MCF 10A (cell line): ENCODE results near the gene MORN3. TPM values are rescaled to one million over a fixed set of nuclear protein-coding genes. Genes with fewer than 3 reads are reported as not detected.

Experiments
- BruUV-seq: library from RNA; stranded (reverse); fragments of 400-500 nt; replicated peaks from 2 replicates; lab custom pipeline; 2021; lab: Mats Ljungman, UMichigan
- CTCF ChIA-PET: fragments of 300-600 bp; sonication (Branson Sonifier 250); formaldehyde crosslinking; extraction: SDS; loops from one replicate; lab custom pipeline; 2021; ENCODE audit warnings: antibody characterized with exemption, inconsistent platforms; lab: Yijun Ruan, JAX
- POLR2A ChIA-PET: fragments of 300-600, 350-650 bp; sonication (Branson Sonifier 250); formaldehyde crosslinking; extraction: SDS; loops from one replicate; lab custom pipeline; 2020; ENCODE audit warnings: antibody characterized with exemption, inconsistent platforms; lab: Yijun Ruan, JAX
- DNase-seq: peaks from one replicate; pipeline ENCODE4 v3.0.0-alpha.2; 2018; ENCODE audit not compliant: unreplicated experiment
- H3K27ac Mint-ChIP-seq: one replicate; pipeline ENCODE4 v1.8.0; 2022; ENCODE audit warnings: mild to moderate bottlenecking, low read depth, mixed read lengths; ENCODE audit not compliant: unreplicated experiment
- H3K27me3 Mint-ChIP-seq: one replicate; pipeline ENCODE4 v1.8.0; 2022; ENCODE audit warnings: mixed read lengths; ENCODE audit not compliant: insufficient read depth, unreplicated experiment
- H3K36me3 Mint-ChIP-seq: one replicate; pipeline ENCODE4 v1.8.0; 2022; ENCODE audit warnings: mild to moderate bottlenecking, moderate library complexity, mixed read lengths; ENCODE audit not compliant: insufficient read depth, unreplicated experiment
- H3K4me1 Mint-ChIP-seq: one replicate; pipeline ENCODE4 v1.8.0; 2022; ENCODE audit warnings: mixed read lengths; ENCODE audit not compliant: insufficient read depth, unreplicated experiment
- H3K4me3 Mint-ChIP-seq: one replicate; pipeline ENCODE4 v1.8.0; 2022; ENCODE audit warnings: mild to moderate bottlenecking, moderate library complexity, mixed read lengths; ENCODE audit not compliant: unreplicated experiment
- H3K9me3 Mint-ChIP-seq: one replicate; pipeline ENCODE4 v1.8.0; 2022; ENCODE audit warnings: mixed read lengths; ENCODE audit not compliant: unreplicated experiment
- CTCF ChIP-seq: fragments of 200-600 bp; IDR thresholded peaks from one replicate; pipeline ENCODE4 v1.8.0; 2022; ENCODE audit warnings: antibody characterized with exemption, mild to moderate bottlenecking; ENCODE audit not compliant: unreplicated experiment
- intact Hi-C: fragments of 100-400 bp; cut with micrococcal nuclease; formaldehyde crosslinking; loops from 2 replicates; pipeline ENCODE4 v1.14.1; 2022
- total RNA-seq: library from RNA; stranded (reverse); gene quantifications from 2 replicates; pipeline ENCODE4 v1.2.3, GENCODE V29; 2022

MORN3 gene
- total RNA-seq, 1 experiment from 2014 or later = 0.35 TPM

GRCh38 chr12:121618659-121619233 lies 50.7 kb downstream of the MORN3 start:
- Mint-ChIP-seq H3K36me3 (no peaks in the 10 kb centered on the region), H3K27ac (no peak overlapping the region), H3K4me3 (no peak overlapping the region), H3K9me3 (no peaks in the 10 kb centered on the region), H3K4me1 (peaks cover 5% of the 10 kb centered on the region), H3K27me3 (no peaks in the 10 kb centered on the region)
- ChIA-PET CTCF (interaction anchor here (0.5 to 0.6 kb wide), 3 partner anchors 11 to 228 kb away, joined by 3 read pairs; no protein-coding TSS in a partner anchor), POLR2A (interaction anchor here (0.6 kb wide), 1 partner anchor 266 kb away, joined by 3 read pairs; no protein-coding TSS in a partner anchor)
- TF ChIP-seq CTCF = no peak
- no peak for DNase-seq
- no TSS peak for BruUV-seq
- intact Hi-C loops = no loop called here

- BruUV-seq = no TSS peak
- Mint-ChIP-seq H3K4me1 (peaks cover 5% of the 10 kb centered on the region), H3K36me3 (no peaks in the 10 kb centered on the region), H3K9me3 (no peaks in the 10 kb centered on the region), H3K27ac (no peak overlapping the region), H3K27me3 (no peaks in the 10 kb centered on the region), H3K4me3 (no peak overlapping the region)
- intact Hi-C loops = no loop called here
- no peak for TF ChIP-seq CTCF
- POLR2A ChIA-PET = interaction anchor here (0.6 kb wide), 1 partner anchor 40 kb away, joined by 3 read pairs; no protein-coding TSS in a partner anchor
- CTCF ChIA-PET = interaction anchor here (0.6 to 0.7 kb wide), 5 partner anchors 8 to 98 kb away, joined by 3 to 4 read pairs (median 3); no protein-coding TSS in a partner anchor
- no peak for DNase-seq
These were observed 54.5 kb downstream of the MORN3 start for GRCh38 chr12:121614872-121615467.

GRCh38 chr12:121613462-121613861 lies 56.0 kb downstream of the MORN3 start:
- POLR2A ChIA-PET = no interaction called here

More at GRCh38 chr12:121613462-121613861, 56.0 kb downstream of the MORN3 start:
- H3K4me3 Mint-ChIP-seq = no peak overlapping the region
- no peak for TF ChIP-seq CTCF
- intact Hi-C loops = no loop called here
- no TSS peak for BruUV-seq
- no peaks in the 10 kb centered on the region for H3K9me3 Mint-ChIP-seq
- no peaks in the 10 kb centered on the region for H3K27me3 Mint-ChIP-seq
- no peaks in the 10 kb centered on the region for H3K36me3 Mint-ChIP-seq
- no peaks in the 10 kb centered on the region for H3K4me1 Mint-ChIP-seq
- CTCF ChIA-PET = interaction anchor here (0.6 to 0.7 kb wide), 2 partner anchors 31 to 61 kb away, joined by 3 read pairs; no protein-coding TSS in a partner anchor
- no peak for DNase-seq
- no peak overlapping the region for H3K27ac Mint-ChIP-seq
